Right forelimb (tissue), 1 donor: ENCODE data around the gene DACH1.

Source experiments
- DNase-seq: peaks from one replicate; pipeline ENCODE4 v3.0.0-alpha.2; 2018

Gene DACH1

DNA sequence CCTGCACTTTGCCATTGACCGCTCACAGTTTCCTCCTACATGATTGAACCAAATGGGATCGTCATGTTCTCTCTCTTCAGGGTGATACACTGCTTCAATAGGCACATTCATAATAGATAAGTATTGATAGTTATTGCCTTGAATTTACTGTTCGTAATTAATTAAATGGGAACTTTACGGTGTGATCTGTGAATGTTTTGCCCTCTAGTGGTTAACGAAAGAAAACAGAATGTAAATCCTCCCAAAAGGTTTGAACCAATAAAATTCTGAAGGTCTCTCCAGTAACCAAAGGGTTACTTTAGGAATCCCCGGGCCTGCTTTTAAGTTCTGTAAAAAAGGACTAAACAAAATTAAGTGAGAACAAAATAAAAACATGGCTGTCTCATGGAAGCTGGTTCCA, 389.3 kb downstream of the DACH1 start:
- DNase-seq: no peak

DNA sequence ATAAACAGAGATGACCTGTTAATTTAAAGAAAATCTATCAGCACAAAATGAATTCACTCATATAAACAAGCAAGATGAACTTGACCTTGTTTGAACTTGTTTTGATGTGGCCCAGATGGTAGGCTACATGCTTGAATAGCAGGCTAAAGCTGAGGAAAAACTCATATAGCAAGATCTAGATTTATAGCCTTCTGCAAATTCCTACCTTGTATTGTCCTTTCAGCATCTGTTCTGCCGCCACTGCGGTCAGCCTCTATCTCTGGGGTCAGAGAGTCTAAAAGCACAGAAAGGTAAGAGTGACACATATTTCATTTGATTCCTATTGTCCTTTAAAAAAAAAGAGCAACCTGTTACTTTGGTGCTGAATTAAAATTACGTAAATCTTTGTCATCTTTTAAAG, 392.1 kb downstream of the DACH1 start:
- DNase-seq: no peak

DNA sequence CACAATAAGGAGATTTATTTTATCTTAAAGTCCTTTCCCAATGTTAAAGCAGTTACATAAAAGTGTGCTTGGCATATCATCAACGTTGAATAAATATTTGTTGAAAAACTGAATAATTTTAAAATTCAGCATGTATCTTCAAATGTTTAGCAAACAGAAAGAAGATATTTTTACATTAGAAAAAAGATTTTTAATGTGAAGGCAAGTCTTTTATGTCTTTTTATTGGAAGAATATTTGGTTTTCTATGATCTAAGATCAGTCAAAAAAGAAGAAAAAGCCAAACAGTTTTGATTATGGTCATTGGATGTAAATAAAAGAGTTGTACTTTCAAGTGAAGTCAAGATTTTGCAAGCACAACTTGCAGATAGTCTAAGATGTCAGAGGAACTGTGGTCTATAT, 397.4 kb downstream of the DACH1 start:
- no peak for DNase-seq

DNA sequence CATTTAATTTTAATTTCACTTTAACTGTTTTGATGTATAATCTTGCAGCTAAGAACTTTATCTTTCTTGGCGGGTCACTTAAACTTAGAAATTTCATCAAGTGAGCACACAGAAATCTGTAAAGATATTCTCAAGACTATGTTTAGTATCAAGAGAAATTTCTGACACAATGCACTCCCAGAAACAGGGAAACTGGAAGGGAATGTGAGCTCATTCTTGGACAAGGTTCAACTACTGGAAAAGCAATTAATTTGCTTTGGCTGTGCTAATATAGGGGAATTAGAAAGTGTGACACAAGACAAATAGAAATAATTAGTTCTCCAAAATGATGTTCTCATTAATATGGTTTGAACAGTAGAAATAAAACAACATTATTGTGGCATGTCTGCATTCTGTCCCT, 402.3 kb downstream of the DACH1 start:
- no peak for DNase-seq

DNA sequence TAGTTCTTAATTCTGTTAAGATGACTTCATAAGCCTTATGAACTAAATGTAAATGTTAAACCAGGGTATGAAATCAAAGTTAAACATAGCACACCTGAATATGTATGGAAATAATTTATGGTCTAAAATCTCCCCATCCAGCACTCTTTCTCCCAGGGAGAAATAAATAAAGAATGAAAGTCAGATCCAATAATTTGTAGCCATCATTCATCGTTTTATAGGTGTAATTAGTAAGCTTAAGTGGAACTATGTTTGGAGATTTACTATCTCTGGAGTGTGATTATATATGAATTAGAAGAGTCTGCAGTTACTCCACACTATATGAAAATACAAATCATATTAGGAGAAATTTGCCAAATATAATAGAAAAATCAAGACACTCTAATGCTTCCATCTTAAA, 405.1 kb downstream of the DACH1 start:
- no peak for DNase-seq

DNA sequence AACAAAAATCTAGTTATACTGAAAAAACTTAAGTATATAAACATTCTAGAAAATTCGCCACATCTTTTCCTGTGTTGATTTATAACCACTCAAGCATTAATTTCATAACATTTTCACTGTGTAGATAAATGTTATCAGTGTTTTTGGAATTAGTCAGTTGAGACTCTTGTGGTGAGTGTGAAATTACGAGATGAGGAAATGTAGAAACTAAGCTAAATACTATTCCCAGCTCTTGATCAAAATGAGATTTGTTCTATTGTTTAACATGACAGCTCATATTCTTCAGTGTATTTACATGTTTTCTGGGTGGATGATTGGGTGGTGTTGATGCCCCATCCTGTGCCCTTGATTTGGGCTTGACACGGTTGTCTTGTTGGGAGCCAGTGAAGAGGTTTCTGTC, 406.8 kb downstream of the DACH1 start:
- no peak for DNase-seq

DNA sequence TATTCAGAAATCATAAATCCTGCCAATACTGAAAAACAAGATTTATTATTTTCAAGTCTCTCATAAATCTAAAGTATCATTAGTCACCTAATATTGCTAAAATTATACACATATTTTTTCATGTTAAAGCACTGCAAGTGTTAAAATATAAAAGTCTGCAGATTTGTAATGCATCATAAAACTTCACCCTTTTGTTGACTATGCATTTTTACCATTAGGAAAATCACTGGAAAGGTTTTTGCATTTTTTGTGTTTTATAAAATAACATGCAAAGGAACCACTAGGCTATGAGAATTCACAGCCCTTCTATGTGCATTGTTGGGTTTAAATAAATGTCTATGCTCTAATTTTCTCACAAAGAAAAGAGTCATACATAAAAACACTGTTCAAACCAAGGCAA, 407.3 kb downstream of the DACH1 start:
- no peak for DNase-seq

DNA sequence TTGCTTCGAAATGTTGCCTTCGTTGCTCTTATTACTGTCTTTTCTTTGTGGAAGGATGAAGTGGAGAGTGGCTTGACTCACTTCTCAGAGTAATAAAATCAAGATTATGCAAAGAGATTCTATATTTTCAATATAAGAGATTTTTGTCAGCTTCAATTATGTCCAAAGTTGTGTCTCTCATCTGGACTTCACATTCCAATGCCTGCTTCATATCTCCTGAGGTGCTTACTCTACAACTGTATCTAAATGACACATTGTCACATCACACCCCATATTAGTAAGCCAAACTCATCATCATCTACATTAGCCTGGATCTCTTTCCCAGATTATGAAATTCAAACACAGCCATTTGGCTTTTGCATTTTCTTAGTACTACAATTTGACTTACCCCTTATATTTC, 409.4 kb downstream of the DACH1 start:
- DNase-seq: no peak

DNA sequence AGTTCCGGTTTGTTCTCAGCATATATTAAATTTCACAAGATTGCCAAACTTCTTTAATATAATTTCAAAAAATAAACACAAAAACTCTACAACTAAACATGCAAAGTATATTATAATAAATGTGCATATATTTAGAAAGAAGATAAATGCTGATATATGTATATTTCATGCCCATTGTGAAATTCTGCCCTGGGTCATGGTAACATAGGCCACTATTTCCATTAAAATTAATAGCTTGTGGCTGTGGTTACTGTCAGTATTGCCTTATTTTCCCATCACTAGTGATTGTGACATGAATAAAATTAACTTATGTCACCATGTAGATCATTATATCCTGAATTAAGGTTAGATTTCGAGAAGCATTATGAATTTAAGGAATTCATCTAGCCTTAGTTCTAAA, 410.9 kb downstream of the DACH1 start:
- DNase-seq: no peak

DNA sequence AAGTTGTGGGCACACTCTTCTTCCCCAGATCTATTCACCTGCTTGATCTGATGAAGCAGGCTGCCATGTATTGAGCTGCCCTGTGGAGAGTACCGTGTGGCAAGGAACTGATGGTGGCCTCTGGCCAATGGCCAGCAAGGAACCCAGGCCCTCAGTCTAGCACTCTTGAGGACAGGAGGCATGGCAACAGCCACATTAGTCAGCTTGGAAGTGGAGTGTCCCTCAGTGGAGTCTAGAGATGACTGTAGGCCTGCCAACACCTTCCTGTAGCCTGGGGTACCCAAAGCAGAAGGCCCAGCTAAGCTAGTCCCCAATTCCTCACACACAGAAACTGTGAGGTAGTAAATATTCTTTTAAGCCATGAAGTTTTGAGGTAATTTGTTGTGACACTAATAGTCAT, 412.5 kb downstream of the DACH1 start:
- no peak for DNase-seq

DNA sequence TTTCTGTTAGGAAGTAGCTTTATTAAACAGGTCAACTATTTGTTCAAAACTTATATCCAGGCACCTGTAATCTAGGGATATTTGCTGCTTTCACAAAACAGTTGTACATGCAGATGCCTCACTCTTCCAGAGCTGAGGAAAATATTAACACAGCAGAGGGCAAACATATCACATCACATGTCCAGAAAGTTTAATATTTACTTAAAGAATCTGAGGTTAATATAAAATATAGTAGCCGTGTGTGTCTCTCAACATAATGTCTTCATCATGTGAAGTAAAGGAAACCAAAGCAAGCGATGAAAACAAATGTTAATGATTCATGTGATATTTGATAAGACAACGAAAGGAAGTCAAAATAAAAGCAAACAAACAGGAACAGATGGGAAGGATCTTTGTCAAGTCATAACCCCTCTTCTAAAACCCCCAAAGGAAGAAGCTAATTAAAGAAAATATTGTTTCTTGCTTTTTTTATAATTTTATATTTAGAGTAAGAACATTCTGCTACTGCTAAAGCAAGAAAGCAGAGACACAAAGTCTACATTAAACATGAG, 418.8 kb downstream of the DACH1 start:
- no peak for DNase-seq

DNA sequence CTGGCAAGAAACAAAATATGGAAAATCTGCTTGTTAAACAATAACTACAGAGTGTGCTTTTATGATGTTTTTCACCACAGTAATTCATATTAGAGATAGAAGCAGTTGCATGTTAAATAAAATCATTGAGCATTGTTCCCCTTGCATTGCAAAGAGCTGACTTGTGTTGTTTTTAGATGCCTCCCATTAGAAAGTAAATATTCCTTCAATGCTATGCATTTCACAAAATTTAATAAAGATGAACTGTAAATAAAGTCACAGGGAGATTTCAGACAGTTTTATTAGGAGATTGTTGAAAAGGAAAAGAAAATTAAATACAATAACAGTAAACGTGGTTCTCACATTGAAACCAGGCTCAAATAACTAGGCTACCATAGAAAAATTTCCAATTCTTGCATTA, 429.3 kb downstream of the DACH1 start:
- no peak for DNase-seq

DNA sequence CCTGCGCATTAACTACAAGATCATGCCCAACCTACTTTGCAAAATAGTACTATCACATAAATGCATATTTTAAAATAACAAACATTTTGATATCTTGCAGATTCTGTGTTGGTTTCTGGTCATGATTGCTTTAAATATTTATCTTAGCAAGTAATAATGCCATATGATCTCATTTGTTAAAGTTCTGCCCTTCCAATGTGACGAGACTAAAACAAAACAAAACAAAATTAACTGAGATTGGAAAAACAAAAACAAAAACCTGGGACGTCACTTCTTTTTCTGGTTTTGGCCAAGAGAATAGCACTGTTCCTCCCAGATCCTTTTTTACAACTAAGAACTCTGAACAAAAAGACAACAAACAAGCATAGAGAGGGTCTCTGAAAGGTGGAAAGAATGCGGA, 436.3 kb downstream of the DACH1 start:
- no peak for DNase-seq

DNA sequence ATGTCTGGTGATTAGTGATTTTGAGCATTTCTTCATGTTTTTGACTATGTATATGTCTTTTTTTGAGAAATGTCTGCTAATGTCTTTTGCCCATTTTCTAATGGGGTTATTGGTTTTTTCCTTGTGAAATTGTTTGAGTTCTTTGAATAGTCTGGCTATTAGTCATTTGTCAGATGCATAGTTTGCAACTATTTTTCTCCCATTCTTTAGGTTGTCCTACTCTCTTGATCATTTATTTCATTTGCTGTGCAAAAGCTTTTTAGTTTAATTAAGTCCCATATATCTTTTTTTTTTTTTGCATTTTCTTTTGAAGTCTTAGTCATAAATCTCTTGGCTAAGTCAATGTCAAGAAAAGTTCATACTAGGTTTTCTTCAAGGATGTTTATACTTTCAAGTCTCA, 449.8 kb downstream of the DACH1 start:
- no peak for DNase-seq

DNA sequence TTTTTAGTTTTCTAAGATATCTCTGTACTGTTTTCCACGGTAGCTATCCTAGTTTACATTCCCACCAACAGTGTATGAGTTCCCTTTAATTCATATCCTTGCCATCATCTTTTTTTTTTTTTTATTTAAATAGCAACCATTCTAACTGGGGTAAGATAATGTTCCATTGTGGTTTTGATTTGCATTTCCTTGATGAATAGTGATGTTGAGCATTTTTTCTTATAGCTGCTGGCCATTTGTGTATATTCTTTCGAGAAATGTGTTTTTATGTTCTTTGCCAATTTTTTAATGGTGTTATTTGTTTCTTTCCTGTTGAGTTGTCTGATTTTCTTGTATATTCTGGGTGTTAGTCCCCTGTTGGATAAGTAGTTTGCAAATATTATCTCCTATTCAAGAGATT, 454.8 kb downstream of the DACH1 start:
- DNase-seq: no peak

DNA sequence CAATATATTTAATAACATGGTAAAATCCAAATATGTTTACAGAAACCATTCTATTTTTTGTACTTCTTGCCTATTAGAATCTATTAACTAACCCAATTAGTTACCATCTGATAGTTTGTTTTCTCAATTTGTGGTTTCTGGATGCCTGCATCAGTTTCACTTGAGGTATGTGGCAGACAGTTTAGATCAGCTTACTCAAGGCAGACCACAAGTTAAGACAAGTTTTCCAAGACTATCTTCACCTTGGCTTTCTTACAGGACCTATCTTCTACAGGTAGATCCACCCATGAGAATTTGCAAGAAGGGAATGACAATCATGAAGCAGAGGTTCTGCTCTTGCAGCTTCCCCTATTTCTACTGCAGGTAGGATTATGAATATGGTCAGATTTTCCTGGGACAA, 458.6 kb downstream of the DACH1 start:
- no peak for DNase-seq

DNA sequence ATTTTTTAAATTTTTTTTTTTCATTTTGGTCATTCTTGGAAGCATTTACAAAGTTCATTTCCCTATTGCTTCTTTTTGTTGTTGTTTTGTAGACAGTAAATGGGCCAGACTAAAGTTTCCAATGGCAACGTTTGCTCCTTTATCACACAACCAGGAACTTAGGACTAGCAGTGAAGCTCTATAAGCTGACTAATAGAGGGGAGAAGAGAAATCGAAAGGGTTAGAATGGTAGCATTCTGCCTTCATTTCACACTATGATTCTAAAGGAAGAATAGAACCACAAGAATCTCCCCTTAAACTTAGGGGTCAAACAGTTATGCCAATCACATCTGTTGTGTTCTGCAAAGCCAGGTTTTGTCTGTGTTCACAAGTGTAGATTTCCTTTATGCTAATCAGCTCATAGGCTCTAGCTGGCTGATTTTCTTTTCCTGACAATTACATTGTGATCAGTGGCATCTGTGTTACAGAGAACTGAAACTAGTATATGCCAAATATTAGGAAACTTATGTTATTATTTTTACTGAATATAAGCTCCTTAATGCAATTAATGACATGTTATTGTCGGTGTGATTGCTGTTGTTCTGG, 467.3 kb downstream of the DACH1 start:
- no peak for DNase-seq

DNA sequence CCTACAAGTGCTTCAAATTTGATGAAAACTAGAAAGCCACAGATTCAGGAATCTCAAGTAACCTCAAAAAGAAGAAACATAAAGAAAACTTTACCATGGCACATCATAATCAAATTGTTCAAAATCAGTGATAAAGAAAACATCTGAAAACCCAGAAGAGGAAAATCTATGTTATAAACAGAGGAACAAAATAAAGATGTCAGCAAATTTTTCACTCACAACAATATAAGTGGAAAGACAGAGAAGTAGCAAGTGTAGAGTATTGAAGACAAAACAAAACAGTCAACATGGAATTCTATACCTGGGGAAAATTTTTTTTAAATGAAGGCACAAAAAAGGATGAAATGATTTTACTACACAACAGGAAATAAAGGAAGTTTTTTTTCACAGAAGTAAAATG, 470.9 kb downstream of the DACH1 start:
- no peak for DNase-seq

DNA sequence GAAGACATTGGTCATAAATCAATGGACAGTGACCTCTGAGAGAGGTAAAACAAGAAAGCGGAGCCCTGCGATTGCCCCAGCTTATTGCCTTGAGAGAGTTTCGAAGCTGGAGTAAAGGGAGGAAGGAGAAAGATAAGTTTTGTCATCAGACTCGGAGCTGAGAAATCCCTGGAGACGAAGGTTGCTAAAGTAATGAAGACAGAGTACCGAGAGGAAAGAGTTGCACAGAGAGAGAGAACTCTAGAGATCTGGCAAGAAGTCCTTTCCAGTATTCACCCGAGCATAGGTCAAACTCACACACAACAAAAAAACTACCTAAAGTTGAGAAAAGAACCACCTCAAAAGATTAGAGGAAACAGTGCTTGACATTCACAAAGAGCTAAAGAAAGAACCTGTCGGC, 472.0 kb downstream of the DACH1 start:
- DNase-seq: no peak

DNA sequence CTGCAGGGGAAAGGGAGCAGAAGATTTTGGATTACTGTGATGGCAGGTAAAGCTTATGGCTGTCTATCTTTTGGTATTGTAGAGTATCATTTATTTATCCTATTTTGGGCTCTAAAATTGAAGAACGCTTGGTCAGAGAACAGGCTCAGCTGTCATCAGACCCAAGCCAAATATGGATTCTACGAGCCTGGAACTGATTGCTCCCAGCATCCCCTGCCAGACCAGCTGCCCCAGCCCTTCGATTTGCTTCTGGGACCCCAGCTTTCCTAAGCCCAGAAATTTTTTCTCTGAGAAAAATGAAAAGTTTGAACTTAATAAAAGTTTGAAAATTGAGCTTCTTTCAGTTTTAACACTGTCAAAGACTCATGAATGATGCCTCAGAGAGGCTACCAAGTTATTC, 472.8 kb downstream of the DACH1 start:
- DNase-seq: no peak
